NCI-H2171 treated with DMSO at 0.1 percent for 48 hours (cell line): ENCODE measurements around the gene NBAS.
"Not testable (repeated sequence)": the region's sequence is repeated elsewhere in the genome, so short reads cannot be mapped to it uniquely, and the experiment has no call there.

ENCODE experiments used
- DNase-seq: peaks from one replicate; lab custom pipeline; 2025; lab: John Stamatoyannopoulos, UW

The NBAS gene

DNA sequence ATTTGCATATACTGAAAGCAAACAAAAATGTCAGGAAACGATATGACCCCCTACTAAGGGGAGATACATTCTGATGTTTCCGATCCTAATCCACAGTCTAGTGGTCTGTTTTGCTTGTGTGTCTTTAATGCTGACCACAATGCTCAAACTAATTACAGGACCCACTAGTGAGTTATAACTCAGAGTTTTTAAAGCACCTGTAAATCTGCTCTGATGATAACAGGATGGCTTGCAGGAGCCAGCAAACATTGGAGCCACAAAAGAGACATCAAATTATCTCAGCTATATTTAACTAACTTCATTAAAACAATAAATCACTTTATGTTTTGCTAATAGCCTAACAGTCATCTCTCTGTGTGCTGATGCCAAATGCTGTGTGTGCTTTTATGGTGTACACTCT is 300.3 kb downstream of the NBAS start:
- no peak for DNase-seq

DNA sequence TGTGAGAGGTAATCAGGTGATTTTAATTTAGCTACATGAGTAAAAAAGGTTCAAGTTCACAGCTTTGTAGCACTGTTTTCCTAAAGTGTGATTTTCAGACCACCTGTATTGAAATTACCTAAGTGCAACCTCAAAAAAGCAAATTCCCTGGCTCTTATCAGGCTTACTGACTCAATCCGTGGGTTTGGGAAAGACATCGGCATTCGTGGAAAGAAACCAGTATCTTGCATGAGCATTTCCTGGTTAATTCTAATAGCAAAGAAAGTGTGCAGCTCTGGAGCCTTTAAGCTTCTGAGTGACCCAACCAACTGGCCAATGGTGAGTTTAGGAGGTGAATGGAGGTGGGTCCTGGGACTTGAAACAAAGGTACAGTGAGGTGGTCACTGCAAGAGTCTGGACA is 300.9 kb downstream of the NBAS start:
- no peak for DNase-seq

DNA sequence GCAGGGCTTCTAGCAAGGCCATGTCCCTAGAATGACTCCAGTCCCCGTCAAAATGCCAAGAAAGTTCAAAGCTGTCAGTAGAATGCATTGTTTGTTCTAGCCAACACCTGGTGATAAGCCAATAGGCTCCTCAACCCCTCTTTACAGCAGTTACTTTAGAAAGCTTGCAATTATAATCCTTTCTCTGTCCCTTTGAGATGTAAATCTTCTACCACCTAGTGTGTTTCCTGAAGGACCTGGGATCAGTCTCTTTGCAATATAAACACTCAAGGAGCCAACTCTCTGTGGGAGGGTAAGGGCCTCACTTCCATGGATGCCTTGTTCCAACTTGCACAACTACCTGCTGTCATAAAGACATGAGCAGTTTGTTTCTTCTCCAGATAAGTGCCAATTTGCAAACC is 301.8 kb downstream of the NBAS start:
- DNase-seq, result no peak

GRCh38 chr2:15258385-15258784 is 302.7 kb downstream of the NBAS start:
- not testable (repeated sequence) for DNase-seq

DNA sequence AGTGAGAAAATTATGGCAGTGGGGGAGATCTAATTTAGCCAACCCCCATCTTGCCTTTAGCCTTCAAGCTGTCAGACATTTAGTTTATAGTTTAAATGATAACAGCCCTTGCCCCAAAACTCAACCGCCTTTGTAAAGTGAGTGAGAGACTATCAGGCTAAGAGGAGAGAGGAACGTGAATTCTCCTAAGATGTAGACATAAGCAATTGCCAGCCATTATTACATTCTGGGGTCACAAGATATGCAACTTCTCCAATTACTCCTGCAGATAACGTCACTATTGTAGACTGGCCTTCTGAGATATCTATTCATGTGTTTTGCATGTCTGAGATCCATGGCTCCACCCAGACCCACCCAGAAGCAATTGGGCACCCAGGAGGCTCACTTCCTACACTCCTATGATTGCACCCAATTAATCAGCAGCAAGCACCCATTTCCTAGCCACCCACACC is 307.3 kb downstream of the NBAS start:
- DNase-seq, result no peak

GRCh38 chr2:15253247-15253646 is 307.9 kb downstream of the NBAS start:
- no peak for DNase-seq

DNA sequence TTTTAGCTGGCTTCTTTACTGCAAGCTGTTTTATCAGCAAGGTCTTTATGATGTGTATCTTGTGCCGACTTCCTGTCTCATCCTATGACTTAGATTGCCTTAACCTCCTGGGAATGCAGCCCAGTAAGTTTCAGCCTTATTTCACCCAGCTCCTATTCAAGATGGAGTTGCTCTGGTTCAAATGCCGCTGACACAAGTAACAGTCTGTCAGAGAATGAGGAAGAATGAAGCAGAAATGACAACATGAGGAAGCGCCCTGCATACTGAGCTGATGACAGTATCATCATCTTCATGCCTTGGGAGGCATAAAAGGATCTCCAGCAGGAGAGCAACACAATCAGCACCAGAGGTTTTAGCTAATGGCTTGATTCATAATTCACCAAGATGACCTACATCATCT is 309.4 kb downstream of the NBAS start:
- no peak for DNase-seq

DNA sequence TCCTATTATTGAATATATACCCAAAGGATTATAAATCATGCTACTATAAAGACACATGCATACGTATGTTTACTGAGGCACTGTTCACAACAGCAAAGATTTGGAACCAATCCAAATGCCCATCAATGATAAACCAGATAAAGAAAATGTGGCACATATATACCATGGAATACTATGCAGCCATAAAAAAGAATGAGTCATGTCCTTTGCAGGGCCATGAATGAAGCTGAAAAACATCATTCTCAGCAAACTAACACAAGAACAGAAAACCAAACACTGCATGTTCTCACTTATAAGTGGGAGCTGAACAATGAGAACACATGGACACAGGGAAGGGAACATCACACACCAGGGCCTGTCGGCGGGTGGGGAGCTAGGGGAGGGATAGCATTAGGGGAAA is 310.2 kb downstream of the NBAS start:
- DNase-seq, result not testable (repeated sequence)

DNA sequence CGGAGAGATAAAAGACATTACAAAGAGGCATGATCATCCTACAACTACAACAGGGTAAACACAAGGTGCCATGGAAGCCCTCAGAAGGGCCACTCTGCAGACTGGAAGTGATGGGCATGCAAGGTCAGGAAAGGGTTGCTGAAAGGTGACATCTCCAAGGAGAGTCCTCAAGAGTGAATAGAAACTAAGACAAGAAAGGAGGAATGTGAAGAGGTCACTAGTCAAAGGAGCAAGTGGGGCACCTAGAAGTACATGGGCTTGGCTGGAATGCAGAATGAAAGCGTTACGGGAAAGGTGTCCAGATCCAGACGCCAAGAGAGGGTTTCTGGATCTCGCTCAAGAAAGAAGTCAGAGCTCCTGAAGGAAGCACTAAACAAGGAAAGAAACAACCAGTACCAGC is 314.3 kb downstream of the NBAS start:
- DNase-seq, result no peak

- DNase-seq, result peak; percentile 94
Observed at GRCh38 chr2:15243762-15244161, 317.4 kb downstream of the NBAS start.

DNA sequence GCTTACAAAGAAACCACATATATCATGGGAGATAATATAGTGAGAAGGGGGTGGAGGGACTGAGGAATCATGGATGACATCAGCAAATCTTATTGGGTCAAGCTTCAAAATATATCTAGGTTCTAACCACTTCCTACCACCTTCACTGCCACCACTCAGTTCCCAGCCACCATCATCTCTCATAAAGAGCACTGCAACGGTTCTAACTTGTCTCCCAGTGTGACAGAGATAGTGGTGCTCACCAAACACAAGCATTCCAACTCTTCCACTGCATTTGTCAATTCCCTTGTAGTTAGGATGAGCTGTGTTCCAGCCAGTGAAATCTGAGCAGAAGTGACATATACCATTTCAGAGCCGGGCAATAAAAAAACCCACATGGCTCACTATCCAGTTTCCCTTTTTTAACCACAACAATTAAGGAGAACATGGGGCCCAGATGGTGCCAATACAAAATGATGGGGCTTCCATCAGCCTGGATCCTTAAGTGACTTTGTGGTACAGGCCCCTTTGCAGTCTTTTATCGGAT is 318.1 kb downstream of the NBAS start:
- peak; percentile 99 for DNase-seq

- peak; percentile 38 for DNase-seq
Observed at GRCh38 chr2:15241929-15242328, 319.2 kb downstream of the NBAS start.

GRCh38 chr2:15241201-15241600 is 319.9 kb downstream of the NBAS start:
- DNase-seq, result no peak

GRCh38 chr2:15238028-15238427 is 323.1 kb downstream of the NBAS start:
- no peak for DNase-seq

DNA sequence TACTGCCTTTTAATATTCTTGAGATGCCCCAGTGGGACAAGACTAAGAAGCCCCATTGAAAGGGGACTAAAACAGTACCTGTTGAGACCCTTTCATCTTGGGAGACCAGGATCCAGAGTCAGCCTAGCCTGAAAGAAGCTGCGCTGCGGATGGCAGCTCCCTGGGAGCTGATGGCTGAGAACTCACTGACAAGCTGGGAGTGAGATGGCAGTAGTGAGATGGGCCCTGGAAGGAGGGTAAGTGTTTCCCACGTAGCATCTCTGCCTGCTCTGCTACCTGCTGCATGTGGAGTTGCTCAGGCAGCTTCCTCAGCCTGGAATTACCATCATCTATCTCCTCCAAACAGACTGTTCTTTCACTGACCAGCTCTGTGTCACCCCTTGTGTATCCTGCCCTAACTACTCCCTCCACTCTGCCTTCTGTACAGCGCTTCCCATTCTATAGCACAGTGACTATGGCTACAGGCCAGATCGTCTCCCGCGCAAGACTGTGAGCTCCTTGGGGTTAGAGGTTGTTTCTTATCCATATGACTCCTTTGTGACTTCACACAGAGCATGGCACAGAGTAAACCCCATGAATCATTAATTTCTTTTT is 330.4 kb downstream of the NBAS start:
- no peak for DNase-seq

GRCh38 chr2:15226661-15227060 is 334.5 kb downstream of the NBAS start:
- no peak for DNase-seq

- DNase-seq, result no peak
Observed at GRCh38 chr2:15225131-15225530, 336.0 kb downstream of the NBAS start.

- DNase-seq, result no peak
Observed at GRCh38 chr2:15224641-15225040, 336.5 kb downstream of the NBAS start.

- peak; percentile 6 for DNase-seq
Observed at GRCh38 chr2:15223887-15224286, 337.2 kb downstream of the NBAS start.

DNA sequence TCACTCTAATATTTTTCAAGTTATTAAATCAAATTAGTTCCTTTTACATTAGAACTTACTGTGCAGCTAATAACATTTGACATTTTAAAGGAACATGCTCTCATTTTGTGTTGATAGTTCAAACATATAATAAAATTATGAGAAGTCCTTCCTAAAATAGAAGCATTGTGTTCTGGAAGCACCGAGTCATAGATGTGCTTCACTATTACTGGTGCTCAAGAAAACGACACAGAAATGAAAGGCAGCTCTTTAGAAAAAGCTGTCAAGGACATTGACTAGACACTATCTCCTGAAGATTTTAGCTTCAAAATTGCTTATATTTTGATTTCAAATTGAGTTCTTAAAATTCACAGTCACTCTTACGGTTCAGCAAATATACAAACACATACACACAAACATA is 338.3 kb downstream of the NBAS start:
- DNase-seq, result no peak

DNA sequence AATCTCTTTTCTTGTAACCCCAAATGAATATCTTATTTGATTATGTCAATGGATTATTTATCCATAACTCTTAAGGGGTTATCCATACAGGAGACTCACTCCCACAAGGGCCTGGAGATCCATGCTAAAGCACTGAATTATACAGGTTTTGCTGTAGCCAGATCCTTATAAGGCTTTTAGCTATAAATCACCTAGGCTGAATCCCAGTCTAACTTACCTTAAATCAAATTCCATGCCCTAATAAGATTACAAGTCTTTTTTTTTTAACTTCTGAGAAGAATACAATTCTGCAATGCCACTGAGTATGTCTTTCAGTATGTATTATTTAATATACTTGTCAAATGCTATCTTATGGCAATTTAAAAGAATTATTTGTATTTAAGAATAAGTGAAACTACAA is 340.5 kb downstream of the NBAS start:
- DNase-seq, result no peak

GRCh38 chr2:15218423-15219086 is 342.6 kb downstream of the NBAS start:
- no peak for DNase-seq

DNA sequence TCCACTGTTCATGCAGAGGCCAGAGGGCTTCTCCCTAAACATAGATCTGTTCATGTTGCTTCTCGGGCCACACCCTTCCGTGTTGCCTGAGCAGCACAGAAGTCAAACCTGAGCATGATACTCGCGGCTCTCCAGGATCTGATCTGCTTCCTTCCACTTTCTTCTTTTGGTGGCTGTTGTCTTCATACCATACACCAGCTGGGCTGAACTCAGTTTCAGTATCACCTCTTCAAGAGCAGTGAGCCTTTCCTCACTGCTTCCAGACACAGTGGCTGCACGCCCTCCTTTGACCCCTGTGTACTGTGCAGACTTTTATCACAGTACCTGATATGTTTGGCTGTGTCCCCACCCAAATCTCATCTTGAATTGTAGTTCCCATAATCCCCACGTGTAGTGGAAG is 348.9 kb downstream of the NBAS start:
- DNase-seq, result no peak

- DNase-seq, result not testable (repeated sequence)
Observed at GRCh38 chr2:15210542-15210941, 350.6 kb downstream of the NBAS start.
